ENCODE results near the gene MYO1D. TPM values are rescaled to one million over a fixed set of nuclear protein-coding genes. Genes with fewer than 3 reads are reported as not detected.

Gene MYO1D
- total RNA-seq, 4 donors from 2014 or later, result 70.5 to 92.3 (median 72.7) TPM

GRCh38 chr17:32482568-32483320 is 394.2 kb downstream of the MYO1D start:
- H3K9me3 ChIP-seq, result no peaks in the 10 kb centered on the region
- 69% methylated on average over 11 of the region's 11 CpGs for WGBS
- DNase-seq (ENCODE audit: low spot score in 2 of 2), result no peak
- no peak overlapping the region for H3K27ac ChIP-seq
- H3K27me3 ChIP-seq, result no peaks in the 10 kb centered on the region
- peaks cover 41% of the 10 kb centered on the region for H3K36me3 ChIP-seq
- no peak overlapping the region for H3K4me3 ChIP-seq
- H3K4me1 ChIP-seq, result peaks cover 29% of the 10 kb centered on the region
- no peak for TF ChIP-seq POLR2AphosphoS5 (IDR thresholded peaks at IDR 0.05)
- no peak for TF ChIP-seq CTCF (IDR thresholded peaks at IDR 0.05)
- TF ChIP-seq EP300 (IDR thresholded peaks at IDR 0.05), result no peak
- no peak for TF ChIP-seq POLR2A (IDR thresholded peaks at IDR 0.05)

- DNase-seq (ENCODE audit: low spot score in 2 of 2), result no peak
- 82% methylated on average over 8 of the region's 8 CpGs for WGBS
- no peaks in the 10 kb centered on the region for H3K9me3 ChIP-seq
- H3K27ac ChIP-seq, result no peak overlapping the region
- no peaks in the 10 kb centered on the region for H3K27me3 ChIP-seq
- H3K36me3 ChIP-seq, result peaks cover 56% of the 10 kb centered on the region
- peaks cover 23% of the 10 kb centered on the region for H3K4me1 ChIP-seq
- TF ChIP-seq POLR2AphosphoS5 (IDR thresholded peaks at IDR 0.05), result no peak
- no peak overlapping the region for H3K4me3 ChIP-seq
These were observed 395.7 kb downstream of the MYO1D start for GRCh38 chr17:32481193-32481592.

- H3K36me3 ChIP-seq, result peaks cover 76% of the 10 kb centered on the region
- H3K9me3 ChIP-seq, result no peaks in the 10 kb centered on the region
- peaks cover 12% of the 10 kb centered on the region for H3K4me1 ChIP-seq
- no peak for DNase-seq (ENCODE audit: low spot score in 2 of 2)
- WGBS, result 51% methylated on average over 5 of the region's 5 CpGs
- H3K27ac ChIP-seq, result no peak overlapping the region
- no peak overlapping the region for H3K4me3 ChIP-seq
- H3K27me3 ChIP-seq, result no peaks in the 10 kb centered on the region
- no peak for TF ChIP-seq POLR2A (IDR thresholded peaks at IDR 0.05)
- no peak for TF ChIP-seq CTCF (IDR thresholded peaks at IDR 0.05)
- TF ChIP-seq POLR2AphosphoS5 (IDR thresholded peaks at IDR 0.05), result no peak
- TF ChIP-seq EP300 (IDR thresholded peaks at IDR 0.05), result no peak
These were observed 397.8 kb downstream of the MYO1D start for GRCh38 chr17:32479074-32479617.

- Histone ChIP-seq H3K27me3 (no peaks in the 10 kb centered on the region), H3K9me3 (no peaks in the 10 kb centered on the region), H3K36me3 (peaks cover 96% of the 10 kb centered on the region), H3K4me1 (no peaks in the 10 kb centered on the region), H3K27ac (no peak overlapping the region), H3K4me3 (no peak overlapping the region)
- WGBS, result 94% methylated on average over 8 of the region's 8 CpGs
- TF ChIP-seq POLR2AphosphoS5 (IDR thresholded peaks at IDR 0.05) (no peak), POLR2A (IDR thresholded peaks at IDR 0.05) (no peak), EP300 (IDR thresholded peaks at IDR 0.05) (no peak), CTCF (IDR thresholded peaks at IDR 0.05) (no peak)
- DNase-seq (ENCODE audit: low spot score in 2 of 2), result no peak
These were observed 399.7 kb downstream of the MYO1D start for GRCh38 chr17:32477220-32477619.

GRCh38 chr17:32475258-32475657 is 401.7 kb downstream of the MYO1D start:
- no peak for DNase-seq (ENCODE audit: low spot score in 2 of 2)
- peaks cover 99% of the 10 kb centered on the region for H3K36me3 ChIP-seq
- no peaks in the 10 kb centered on the region for H3K9me3 ChIP-seq
- WGBS, result 88% methylated on average over 3 of the region's 3 CpGs
- TF ChIP-seq POLR2AphosphoS5 (IDR thresholded peaks at IDR 0.05) (no peak), POLR2A (IDR thresholded peaks at IDR 0.05) (no peak), EP300 (IDR thresholded peaks at IDR 0.05) (no peak), CTCF (IDR thresholded peaks at IDR 0.05) (no peak)
- no peaks in the 10 kb centered on the region for H3K4me1 ChIP-seq
- no peak overlapping the region for H3K4me3 ChIP-seq
- H3K27ac ChIP-seq, result no peak overlapping the region
- no peaks in the 10 kb centered on the region for H3K27me3 ChIP-seq

Data from suprapubic skin (tissue), 4 donors.